RKO (cell line): Measurements from ENCODE around the gene RGS3.

Source experiments
- DNase-seq: peaks from one replicate; pipeline ENCODE4 v3.0.0-alpha.2; 2016; ENCODE audit warnings: low spot score

Gene RGS3

DNA sequence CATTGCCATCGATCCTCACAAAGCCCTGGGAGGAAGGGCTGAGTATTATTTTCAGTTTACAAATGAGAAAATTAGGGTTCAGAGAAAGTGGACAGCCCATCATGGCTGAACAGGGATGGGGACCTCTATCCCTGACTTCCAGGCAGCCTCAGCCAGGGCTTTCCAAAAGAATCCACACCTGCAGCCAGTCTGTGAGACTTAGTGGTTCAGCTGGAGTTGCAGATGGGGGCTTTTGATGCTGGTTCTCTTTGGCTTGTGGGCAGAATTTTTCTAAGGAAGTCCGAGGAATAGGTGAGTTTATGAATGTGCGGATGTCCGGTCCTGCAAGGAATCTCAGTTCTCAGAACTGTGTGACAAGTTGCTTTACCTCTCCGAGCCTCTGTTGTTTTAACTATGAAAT lies 138.1 kb downstream of the RGS3 start:
- no peak for DNase-seq

DNA sequence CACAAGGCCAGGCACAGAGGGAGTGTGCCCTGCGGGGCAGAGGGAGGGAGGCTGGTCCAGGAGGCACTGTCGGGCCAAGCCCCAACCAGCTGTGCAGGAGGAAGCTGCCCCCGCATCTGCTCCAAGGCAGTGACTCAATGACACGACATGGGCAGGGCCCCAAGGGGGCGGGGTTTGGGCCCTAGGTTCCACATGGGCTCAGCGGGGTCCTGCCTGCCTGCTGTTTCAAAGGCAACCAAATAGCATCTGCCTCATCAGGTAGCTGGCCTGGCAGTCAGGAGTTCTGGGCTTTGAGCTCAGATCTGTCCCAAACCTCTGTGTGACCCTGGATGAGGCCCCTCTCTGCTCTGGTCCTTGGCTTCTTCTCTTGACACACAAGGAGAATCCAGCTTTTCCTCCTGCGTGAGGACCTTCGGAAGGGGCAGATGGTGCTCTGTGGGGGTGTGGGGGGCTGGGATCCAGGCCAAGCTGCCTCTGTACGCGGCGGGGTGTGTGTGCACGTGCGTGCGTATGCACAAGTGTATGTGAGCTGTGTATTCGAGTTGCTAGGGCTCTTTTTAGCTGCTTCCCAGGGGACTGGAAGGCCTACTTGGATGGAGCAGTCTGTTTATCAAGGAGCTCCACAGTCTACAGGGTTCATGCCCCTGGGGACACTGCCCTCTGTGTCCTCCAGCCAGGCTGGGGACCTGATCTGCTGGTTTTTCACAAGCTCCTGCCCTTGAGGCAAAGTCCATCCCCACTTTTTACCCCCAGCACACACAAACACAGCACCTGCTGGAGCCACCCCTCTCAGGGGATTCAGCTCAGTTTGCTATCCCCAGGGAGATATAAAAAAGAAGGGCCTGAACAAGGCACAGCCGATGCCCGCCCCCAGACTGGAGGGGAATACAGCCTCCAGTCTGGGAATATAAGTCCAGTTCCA lies 138.9 kb downstream of the RGS3 start:
- DNase-seq: peak; percentile 87

GRCh38 chr9:113603048-113603375 lies 139.5 kb downstream of the RGS3 start:
- no peak for DNase-seq

- no peak for DNase-seq
Observed at GRCh38 chr9:113603773-113604172, 140.2 kb downstream of the RGS3 start.

GRCh38 chr9:113604393-113604792 lies 140.9 kb downstream of the RGS3 start:
- DNase-seq: no peak

DNA sequence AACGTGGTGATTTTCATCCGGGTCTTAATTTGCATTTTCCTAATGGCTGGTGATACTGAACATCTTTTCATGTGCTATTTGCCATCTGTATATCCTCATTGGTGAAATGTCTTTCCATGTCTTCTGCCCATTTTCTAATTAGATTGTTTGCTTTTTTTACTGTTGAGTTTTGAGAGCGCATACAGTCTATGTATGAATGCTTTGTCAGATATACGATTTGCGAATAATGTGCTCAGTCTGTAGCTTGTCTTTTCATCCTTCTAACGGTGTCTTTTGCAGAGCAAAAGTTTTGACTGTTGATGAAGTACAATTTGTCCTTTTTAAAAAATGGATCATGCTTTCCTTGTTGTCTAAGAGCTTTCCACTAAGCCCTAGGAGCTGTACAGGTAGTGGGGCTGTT lies 143.0 kb downstream of the RGS3 start:
- no peak for DNase-seq

GRCh38 chr9:113608082-113608685 lies 144.7 kb downstream of the RGS3 start:
- no peak for DNase-seq

DNA sequence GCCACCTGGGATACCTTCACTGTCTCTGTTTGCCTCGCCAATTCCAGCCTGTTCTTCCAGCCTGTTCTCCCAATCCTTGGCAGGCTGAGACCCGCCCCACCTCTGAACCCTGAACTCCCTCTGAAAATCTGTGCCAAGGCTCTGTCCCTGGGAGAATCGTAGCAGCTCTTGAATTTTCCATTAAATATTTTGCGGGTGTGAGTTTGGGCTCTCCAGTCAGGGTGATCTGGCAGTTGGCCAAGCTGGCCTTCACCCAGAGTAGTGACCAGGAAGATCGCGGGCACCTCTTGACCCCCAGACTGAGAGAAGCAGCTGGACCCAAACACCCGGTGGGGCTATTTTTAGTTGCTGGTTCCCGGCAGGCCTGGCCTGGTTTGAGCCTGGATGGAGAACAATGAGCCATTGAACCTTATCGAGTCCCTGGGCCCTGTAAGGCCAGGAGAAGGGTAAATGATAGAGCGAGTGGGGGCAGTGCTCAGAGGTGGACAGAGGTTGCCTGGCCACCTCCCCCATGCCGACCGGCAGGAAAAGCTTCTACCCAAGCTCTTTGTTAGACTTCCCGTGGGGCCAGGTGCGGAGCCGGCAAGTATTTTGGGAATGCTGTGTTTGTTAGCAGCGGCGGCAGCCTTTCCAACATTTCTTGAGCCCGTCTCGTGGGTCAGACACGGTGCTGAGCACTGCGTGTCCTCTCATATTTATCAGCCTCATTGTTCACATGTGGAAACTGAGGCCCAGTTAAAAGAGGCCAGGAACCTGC lies 146.2 kb downstream of the RGS3 start:
- no peak for DNase-seq

GRCh38 chr9:113611461-113612215 lies 148.1 kb downstream of the RGS3 start:
- no peak for DNase-seq

GRCh38 chr9:113612216-113612747 lies 148.8 kb downstream of the RGS3 start:
- DNase-seq: no peak

GRCh38 chr9:113612828-113613227 lies 149.3 kb downstream of the RGS3 start:
- no peak for DNase-seq

DNA sequence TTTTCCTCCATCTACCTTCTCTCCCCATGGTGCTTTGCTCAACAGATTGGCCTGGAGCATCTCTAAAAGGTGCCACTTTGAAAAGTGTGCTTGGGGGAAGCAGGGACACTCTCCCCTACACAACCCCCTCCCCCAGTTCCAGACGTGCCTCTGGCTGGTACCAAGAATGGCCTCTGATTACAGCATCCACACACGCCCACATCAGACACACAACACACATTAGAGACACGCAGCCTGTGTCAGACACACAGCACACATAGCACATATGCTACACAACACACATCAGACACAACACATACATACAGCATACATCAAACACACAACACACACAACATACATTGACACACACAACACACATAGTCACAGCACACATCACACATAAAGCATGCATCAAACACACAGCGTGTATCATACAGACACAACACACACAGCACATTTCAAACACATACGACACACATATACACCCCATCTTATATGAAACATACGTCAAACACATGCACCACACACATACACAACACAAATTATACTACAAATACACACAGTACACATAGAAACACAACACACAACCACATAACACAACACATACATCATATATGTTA lies 150.4 kb downstream of the RGS3 start:
- DNase-seq: no peak

- no peak for DNase-seq
Observed at GRCh38 chr9:113614843-113615648, 151.5 kb downstream of the RGS3 start.

DNA sequence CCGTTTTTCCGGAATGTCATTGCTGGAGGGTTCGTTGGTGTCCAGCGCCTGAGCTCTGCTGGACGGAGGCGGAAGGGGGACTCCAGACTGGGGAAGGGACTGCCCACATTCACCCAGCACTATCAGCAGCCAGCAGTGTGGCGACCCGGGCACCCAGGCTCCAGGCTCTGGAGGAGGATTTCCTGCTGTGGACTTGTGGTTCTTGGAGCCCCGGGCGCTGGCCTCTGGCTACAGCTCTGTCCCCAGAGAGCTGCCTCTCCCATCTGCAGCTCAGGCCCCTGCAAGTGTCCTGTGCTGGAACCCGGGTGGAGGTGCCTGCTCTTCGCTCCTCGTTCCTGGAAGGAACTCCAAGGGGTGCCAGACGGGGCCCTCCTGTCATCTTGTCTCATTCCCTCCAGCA lies 152.6 kb downstream of the RGS3 start:
- no peak for DNase-seq

DNA sequence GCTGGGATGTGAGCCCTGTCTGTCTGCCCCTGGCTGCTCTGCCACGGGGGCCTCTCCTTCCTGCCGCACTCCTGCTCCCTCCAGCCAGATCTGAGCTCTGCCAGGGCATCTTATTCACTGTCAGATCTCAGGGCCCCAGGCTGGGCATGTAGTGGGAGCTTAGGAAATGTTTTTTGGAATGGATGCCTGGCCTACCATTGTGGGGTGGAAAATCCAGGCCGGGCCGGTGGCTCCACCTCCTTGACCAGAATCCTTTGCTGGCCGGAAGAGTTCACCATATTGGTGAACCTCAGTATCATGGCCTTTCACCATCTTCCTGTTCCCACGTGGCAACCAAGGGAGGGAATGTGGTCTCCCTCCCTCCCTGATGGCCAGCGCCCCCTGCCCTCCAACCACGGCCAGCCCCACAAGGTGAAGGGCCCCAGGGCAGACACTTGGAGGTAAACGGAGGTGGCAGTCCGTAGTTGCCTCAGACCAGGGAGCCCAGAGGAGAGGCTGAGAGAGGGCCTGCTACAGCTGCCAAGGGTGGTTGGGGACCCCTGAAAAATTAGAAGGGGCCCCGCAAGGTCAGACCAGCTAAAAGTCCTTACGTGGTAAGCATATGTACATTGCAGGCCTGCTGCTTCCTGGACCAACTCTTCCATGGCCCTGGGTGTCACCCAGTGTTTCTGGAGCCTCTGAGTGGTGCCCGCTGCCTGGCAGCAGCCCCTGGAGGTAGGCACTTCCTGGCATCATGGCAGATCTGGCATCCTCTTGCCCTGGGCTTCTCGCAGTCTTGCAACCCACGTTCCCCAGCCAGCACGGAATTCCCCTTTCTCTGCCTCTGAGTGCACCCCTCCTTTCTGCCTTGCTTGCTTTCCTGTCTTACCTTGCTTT lies 153.3 kb downstream of the RGS3 start:
- no peak for DNase-seq

GRCh38 chr9:113617550-113617949 lies 154.0 kb downstream of the RGS3 start:
- DNase-seq: no peak

GRCh38 chr9:113618836-113619490 lies 155.4 kb downstream of the RGS3 start:
- no peak for DNase-seq

DNA sequence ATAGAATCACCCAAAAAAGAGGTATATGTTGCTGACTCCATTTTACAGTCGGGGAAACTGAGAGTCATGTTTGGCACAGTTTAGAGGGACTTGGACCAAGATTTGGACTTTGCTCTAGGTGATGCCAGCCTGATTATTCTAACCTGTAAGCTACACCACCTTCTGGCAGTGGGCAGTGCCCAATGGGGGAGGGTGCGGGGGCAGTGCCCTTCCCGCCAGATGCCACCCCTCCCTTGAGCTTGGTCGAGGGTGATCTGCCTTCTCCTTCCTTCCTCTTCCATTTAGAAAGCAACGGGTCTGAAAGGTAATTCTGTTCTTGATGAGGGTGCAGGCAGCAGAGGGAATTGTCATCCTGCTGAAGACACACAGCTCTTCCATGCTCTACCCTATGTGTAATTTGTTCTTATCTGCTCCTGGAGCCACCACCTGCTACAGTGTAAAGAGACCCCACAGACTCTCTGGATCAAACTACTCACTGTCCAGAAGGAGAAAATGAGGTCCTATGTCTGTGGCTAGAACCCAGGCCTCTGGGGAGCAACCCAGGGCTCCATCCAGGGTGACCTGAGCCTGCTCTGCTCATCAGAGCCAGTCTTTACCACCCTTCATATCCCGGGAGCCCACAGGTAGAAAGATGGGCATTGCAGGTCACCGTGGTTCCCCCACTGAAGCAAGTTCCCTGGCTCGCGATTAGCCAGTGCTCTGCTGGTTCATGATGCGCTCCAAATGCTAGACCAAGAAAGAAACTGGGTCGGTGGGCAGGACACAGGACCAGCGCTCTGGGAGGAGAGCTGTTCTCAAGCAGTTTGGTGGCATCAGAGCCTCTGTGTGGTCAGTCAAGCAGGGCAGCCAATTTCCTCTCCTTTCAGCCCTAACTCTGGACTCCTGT lies 156.2 kb downstream of the RGS3 start:
- no peak for DNase-seq
